ENCODE results near the gene IL20. TPM values are rescaled to one million over a fixed set of nuclear protein-coding genes. Genes with fewer than 3 reads are reported as not detected.

Gene IL20
- total and polyA plus RNA-seq, 3 donors from 2014 or later: 0.37 to 0.43 TPM; not detected in 1

- Histone ChIP-seq H3K4me1 (no peaks in the 10 kb centered on the region), H3K36me3 (ENCODE audit: low read depth, missing control alignments) (no peaks in the 10 kb centered on the region), H3K4me3 (no peak overlapping the region), H3K27me3 (no peaks in the 10 kb centered on the region), H3K9me3 (no peaks in the 10 kb centered on the region), H3K27ac (no peak overlapping the region)
- TF ChIP-seq CTCF (IDR thresholded peaks at IDR 0.05): no peak
- TF ChIP-seq POLR2A (IDR thresholded peaks at IDR 0.05): no peak
- intact Hi-C loops (cut with DNase I; ENCODE audit: low total_unique reads): no loop called here
- no peak for DNase-seq
- 84 to 92% methylated on average over 7 of the region's 7 CpGs for WGBS, 2 donors
Measured at GRCh38 chr1:206900149-206900548, 34.7 kb downstream of the IL20 start.

- 91 to 94% methylated on average over 6 of the region's 6 CpGs for WGBS, 2 donors
- Histone ChIP-seq H3K4me3 (no peak overlapping the region), H3K27me3 (no peaks in the 10 kb centered on the region), H3K9me3 (no peaks in the 10 kb centered on the region), H3K4me1 (no peaks in the 10 kb centered on the region), H3K27ac (no peak overlapping the region), H3K36me3 (ENCODE audit: low read depth, missing control alignments) (no peaks in the 10 kb centered on the region)
- TF ChIP-seq CTCF (IDR thresholded peaks at IDR 0.05) (no peak), POLR2A (IDR thresholded peaks at IDR 0.05) (no peak)
- DNase-seq: no peak
- intact Hi-C loops (cut with DNase I; ENCODE audit: low total_unique reads): no loop called here
Measured at GRCh38 chr1:206901944-206902343, 36.5 kb downstream of the IL20 start.

- H3K27me3 ChIP-seq: no peaks in the 10 kb centered on the region
- H3K27ac ChIP-seq: no peak overlapping the region
- no peak overlapping the region for H3K4me3 ChIP-seq
- no peaks in the 10 kb centered on the region for H3K4me1 ChIP-seq
- no peak for TF ChIP-seq CTCF (IDR thresholded peaks at IDR 0.05)
- no peaks in the 10 kb centered on the region for H3K36me3 ChIP-seq (ENCODE audit: low read depth, missing control alignments)
- no peaks in the 10 kb centered on the region for H3K9me3 ChIP-seq
- 75 to 92% methylated on average over 1 of the region's 1 CpG for WGBS, 2 donors
- intact Hi-C loops (cut with DNase I; ENCODE audit: low total_unique reads): no loop called here
- DNase-seq: no peak
Measured at GRCh38 chr1:206902702-206903101, 37.3 kb downstream of the IL20 start.

- no peak overlapping the region for H3K4me3 ChIP-seq
- H3K36me3 ChIP-seq (ENCODE audit: low read depth, missing control alignments): no peaks in the 10 kb centered on the region
- TF ChIP-seq POLR2A (IDR thresholded peaks at IDR 0.05) (no peak), CTCF (IDR thresholded peaks at IDR 0.05) (no peak)
- no peaks in the 10 kb centered on the region for H3K9me3 ChIP-seq
- no peaks in the 10 kb centered on the region for H3K27me3 ChIP-seq
- no peak overlapping the region for H3K27ac ChIP-seq
- no peak for DNase-seq
- H3K4me1 ChIP-seq: no peaks in the 10 kb centered on the region
- intact Hi-C loops (cut with DNase I; ENCODE audit: low total_unique reads): no loop called here
- WGBS, 2 donors: 58 to 65% methylated on average over 2 of the region's 2 CpGs
Measured at GRCh38 chr1:206903687-206904086, 38.3 kb downstream of the IL20 start.

- no peak for TF ChIP-seq POLR2A (IDR thresholded peaks at IDR 0.05)
- TF ChIP-seq CTCF (IDR thresholded peaks at IDR 0.05): no peak
- 91 to 93% methylated on average over 10 of the region's 10 CpGs for WGBS, 2 donors
- no peak overlapping the region for H3K4me3 ChIP-seq
- H3K36me3 ChIP-seq (ENCODE audit: low read depth, missing control alignments): no peaks in the 10 kb centered on the region
- intact Hi-C loops (cut with DNase I; ENCODE audit: low total_unique reads): no loop called here
- H3K27me3 ChIP-seq: no peaks in the 10 kb centered on the region
- H3K9me3 ChIP-seq: no peaks in the 10 kb centered on the region
- DNase-seq: no peak
- no peaks in the 10 kb centered on the region for H3K4me1 ChIP-seq
- H3K27ac ChIP-seq: no peak overlapping the region
Measured at GRCh38 chr1:206904423-206905142, 39.2 kb downstream of the IL20 start.

All from testis (tissue), 3 donors.